Keratinocyte (primary cell): ENCODE data around the gene SRRD. TPM values are rescaled to one million over a fixed set of nuclear protein-coding genes. Genes with fewer than 3 reads are reported as not detected.

ENCODE experiments used
- DNase-seq: peaks from one replicate; pipeline ENCODE4 v3.0.0-alpha.2; 2011; ENCODE audit warnings: low read depth, missing footprints, low spot score
- FAIRE-seq: peaks from 2 replicates; lab custom pipeline; 2011; peaks lifted over from hg19 to GRCh38; lab: Jason Lieb, UNC
- H2AFZ ChIP-seq: 2 replicates; pipeline ENCODE4 v1.6.0; 2012; ENCODE audit warnings: low read length, control low read depth, inconsistent platforms; ENCODE audit not compliant: control insufficient read depth
- H3K27ac ChIP-seq: 2 replicates; pipeline ENCODE4 v1.5.1; 2011; ENCODE audit warnings: low read length; ENCODE audit not compliant: control insufficient read depth, insufficient read depth
- H3K27me3 ChIP-seq: 3 replicates; pipeline ENCODE4 v1.6.0; 2011; ENCODE audit warnings: low read length; ENCODE audit not compliant: control insufficient read depth, insufficient read depth; ENCODE audit errors: extremely low read depth
- H3K36me3 ChIP-seq, 2 experiments: 2 replicates in 1 of 2; 3 replicates in 1 of 2; pipeline ENCODE4 v1.5.1; 2011; ENCODE audit warnings: low read length in 2 of 2, mild to moderate bottlenecking in 1 of 2; ENCODE audit not compliant: control insufficient read depth in 2 of 2, insufficient read depth in 2 of 2; ENCODE audit errors: extremely low read depth in 1 of 2
- H3K4me1 ChIP-seq: 3 replicates; pipeline ENCODE4 v1.5.1; 2011; ENCODE audit warnings: low read length; ENCODE audit not compliant: control insufficient read depth, insufficient read depth; ENCODE audit errors: extremely low read depth
- H3K4me2 ChIP-seq: 3 replicates; pipeline ENCODE4 v1.6.0; 2011; ENCODE audit warnings: low read depth, low read length; ENCODE audit not compliant: control insufficient read depth, insufficient read depth; ENCODE audit errors: extremely low read depth
- H3K4me3 ChIP-seq, 3 experiments: fragments of 200-600 bp in 1 of 3; sonication (generic) in 1 of 3; 2 replicates in 2 of 3; 3 replicates in 1 of 3; pipeline ENCODE4 v1.5.1; 2011 to 2016; ENCODE audit warnings: low read length in 3 of 3, mild to moderate bottlenecking in 3 of 3, control low read depth in 2 of 3, inconsistent platforms in 1 of 3, low read depth in 1 of 3, mixed read lengths in 1 of 3, mixed run types in 1 of 3, moderate library complexity in 1 of 3; ENCODE audit not compliant: control insufficient read depth in 2 of 3, insufficient read depth in 2 of 3; ENCODE audit errors: extremely low read depth in 1 of 3
- H3K79me2 ChIP-seq: 2 replicates; pipeline ENCODE4 v1.6.0; 2012; ENCODE audit warnings: low read length; ENCODE audit not compliant: control insufficient read depth, insufficient read depth
- H3K9ac ChIP-seq: 3 replicates; pipeline ENCODE4 v1.6.0; 2011; ENCODE audit warnings: low read length; ENCODE audit not compliant: control insufficient read depth, insufficient read depth; ENCODE audit errors: extremely low read depth
- H3K9me1 ChIP-seq: 3 replicates; pipeline ENCODE4 v1.6.0; 2011; ENCODE audit warnings: low read length; ENCODE audit not compliant: control insufficient read depth, insufficient read depth; ENCODE audit errors: extremely low read depth
- H3K9me3 ChIP-seq: 2 replicates; pipeline ENCODE4 v1.5.1; 2012; ENCODE audit warnings: low read depth, low read length; ENCODE audit not compliant: control insufficient read depth
- H4K20me1 ChIP-seq: 3 replicates; pipeline ENCODE4 v1.6.0; 2011; ENCODE audit warnings: low read length; ENCODE audit not compliant: control insufficient read depth, insufficient read depth; ENCODE audit errors: extremely low read depth
- CTCF ChIP-seq, 3 experiments: IDR thresholded peaks in 1 of 3; conservative IDR thresholded peaks in 1 of 3; optimal IDR thresholded peaks in 1 of 3; 2 replicates in 2 of 3; 3 replicates in 1 of 3; pipeline versions ENCODE3 to v1.5.1; 2011; ENCODE audit warnings: low read length in 3 of 3, mild to moderate bottlenecking in 3 of 3, moderate library complexity in 2 of 3, control low read depth in 1 of 3, inconsistent platforms in 1 of 3; ENCODE audit not compliant: insufficient read depth in 2 of 3; ENCODE audit errors: extremely low read depth in 1 of 3
- EZH2 ChIP-seq: IDR thresholded peaks from one replicate; pipeline ENCODE4 v1.6.1; 2012; ENCODE audit warnings: inconsistent platforms, mild to moderate bottlenecking, low read length, moderate library complexity
- dilution Hi-C: fragments of 300-500 bp; cut with MboI; formaldehyde crosslinking; loops from one replicate; pipeline ENCODE4 v1.7.0; 2020; ENCODE audit warnings: low sequenced_read_pairs; ENCODE audit not compliant: extremely low pct_ligation_motif_present
- polyA minus RNA-seq, 3 experiments: library from RNA; depleted of rRNA, polyadenylated mRNA; stranded (reverse); fragments of >200 nt; gene quantifications; 1 replicate in 1 of 3; 2 replicates in 1 of 3; 3 replicates in 1 of 3; pipeline ENCODE4 v1.2.3, GENCODE V29; 2011
- polyA plus RNA-seq, 5 experiments: library from polyadenylated mRNA; depleted of rRNA in 3 of 5; stranded (reverse) in 3 of 5; stranded (forward) in 1 of 5; unstranded in 1 of 5; fragments of >200 nt; gene quantifications; 1 replicate in 1 of 5; 2 replicates in 3 of 5; 3 replicates in 1 of 5; pipeline versions ENCODE4 v1.2.1 to v1.2.3, GENCODE V29; 2011 to 2012; ENCODE audit warnings: missing spikeins in 2 of 5, low read depth in 1 of 5, low replicate concordance in 1 of 5

SRRD gene
- polyA plus RNA-seq (30.2 to 45.0 TPM (median 33.0 TPM) in 3 replicates), polyA minus RNA-seq (9.2 to 21.2 TPM (median 20.3 TPM) in 3 replicates)
- polyA plus RNA-seq (2011; ENCODE audit: low read depth), result 38.3 TPM
- 31.4 and 54.5 TPM in 2 replicates for polyA plus RNA-seq (2011; cell fraction: cytosol; rRNA removed)
- polyA plus RNA-seq (2011; cell fraction: nucleus; rRNA removed), result 19.2 and 23.8 TPM in 2 replicates
- 17.3 and 20.6 TPM in 2 replicates for polyA plus RNA-seq (2012; ENCODE audit: low replicate concordance)
- 6.5 TPM for polyA minus RNA-seq (2011; cell fraction: cytosol; rRNA and poly(A)+ RNA removed)
- polyA minus RNA-seq (2011; cell fraction: nucleus; rRNA and poly(A)+ RNA removed), result 3.2 and 8.7 TPM in 2 replicates

GRCh38 chr22:26483439-26484359 is at the start of gene SRRD, which contains the start of gene HPS4:
SRRD (plus strand) TSS chr22:26483877; CDS start chr22:26483891, 14 bp downstream.
HPS4 (minus strand) TSS chr22:26483783; CDS start chr22:26481762, 2,021 bp downstream.
- peak within 1 kb of the TSS; percentile 89 for H3K27ac ChIP-seq
- peaks cover 54% of the 10 kb centered on the region for H3K4me1 ChIP-seq
- peak within 1 kb of the TSS; percentile 87 for H2AFZ ChIP-seq
- peak within 1 kb of the TSS; percentile 94 for H3K9ac ChIP-seq
- dilution Hi-C loops, result no loop called here
- peak within 1 kb of the TSS; percentile 94 for H3K4me2 ChIP-seq
- no peaks in the 10 kb centered on the region for H3K27me3 ChIP-seq
- no peaks in the 10 kb centered on the region for H3K9me3 ChIP-seq
- peaks cover 5 to 14% of the 10 kb centered on the region in 2 experiments for H3K36me3 ChIP-seq
- peak within 1 kb of the TSS; percentile 79 to 98 (median 97) for H3K4me3 ChIP-seq
- FAIRE-seq (peak; percentile 32), DNase-seq (no peak)
- H3K79me2 ChIP-seq, result peaks cover 39% of the 10 kb centered on the region
- TF ChIP-seq CTCF (optimal IDR thresholded peaks at IDR 0.05 in 1 of 3, IDR thresholded peaks at IDR 0.05 in 1 of 3, conservative IDR thresholded peaks at IDR 0.05 in 1 of 3; ENCODE audit: extremely low read depth in 1 of 3, insufficient read depth in 2 of 3, low read length in 3 of 3), result no peak
- no peaks in the 10 kb centered on the region for H4K20me1 ChIP-seq
- no peaks in the 10 kb centered on the region for H3K9me1 ChIP-seq

- Histone ChIP-seq H3K79me2 (peaks cover 6% of the 10 kb centered on the region), H3K4me3 (no peak overlapping the region), H3K27me3 (no peaks in the 10 kb centered on the region), H3K4me1 (peaks cover 3% of the 10 kb centered on the region), H3K9me1 (peaks cover 2% of the 10 kb centered on the region), H4K20me1 (no peaks in the 10 kb centered on the region), H3K9me3 (no peaks in the 10 kb centered on the region), H3K27ac (no peak overlapping the region), H3K4me2 (no peak overlapping the region), H3K36me3 (peaks cover 0 to 7% of the 10 kb centered on the region in 2 experiments), H3K9ac (no peak overlapping the region), H2AFZ (no peak overlapping the region)
- DNase-seq, result no peak
- no peak for FAIRE-seq
- TF ChIP-seq CTCF (optimal IDR thresholded peaks at IDR 0.05 in 1 of 3, IDR thresholded peaks at IDR 0.05 in 1 of 3, conservative IDR thresholded peaks at IDR 0.05 in 1 of 3; ENCODE audit: extremely low read depth in 1 of 3, insufficient read depth in 2 of 3, low read length in 3 of 3), result no peak
- TF ChIP-seq EZH2, result no peak
- dilution Hi-C loops, result no loop called here
Measured at GRCh38 chr22:26435327-26436093, 48.2 kb upstream of the SRRD start.
